IgD-negative memory B cell (primary cell): ENCODE measurements around the gene BID. TPM values are rescaled to one million over a fixed set of nuclear protein-coding genes. Genes with fewer than 3 reads are reported as not detected.

Source experiments
- H3K27ac Mint-ChIP-seq, 3 donors: one replicate each; pipeline ENCODE4 v1.8.0; 2020 to 2022; ENCODE audit warnings: mild to moderate bottlenecking in 3 of 3, mixed read lengths in 3 of 3, moderate library complexity in 1 of 3
- H3K27me3 Mint-ChIP-seq: one replicate; pipeline ENCODE4 v1.8.0; 2021; ENCODE audit warnings: mixed read lengths
- H3K36me3 Mint-ChIP-seq: one replicate; pipeline ENCODE4 v1.8.0; 2020; ENCODE audit warnings: mild to moderate bottlenecking, mixed read lengths
- H3K4me1 Mint-ChIP-seq, 3 donors: one replicate each; pipeline ENCODE4 v1.8.0; 2020 to 2022; ENCODE audit warnings: mixed read lengths in 3 of 3, mild to moderate bottlenecking in 1 of 3
- H3K4me3 Mint-ChIP-seq, 4 donors: one replicate each; pipeline ENCODE4 v1.8.0; 2020 to 2022; ENCODE audit warnings: mild to moderate bottlenecking in 4 of 4, mixed read lengths in 4 of 4, moderate library complexity in 3 of 4
- H3K9me3 Mint-ChIP-seq, 3 donors: one replicate each; pipeline ENCODE4 v1.8.0; 2020 to 2021; ENCODE audit warnings: mixed read lengths in 3 of 3, mild to moderate bottlenecking in 1 of 3
- polyA plus RNA-seq: library from polyadenylated mRNA; unstranded; fragments of 300-500 nt; fragmentation: Illumina TruSeq; gene quantifications from one replicate; pipeline ENCODE4 v1.2.3, GENCODE V29; 2021

The BID gene
- polyA plus RNA-seq, 1 donor from 2014 or later, result 40.9 TPM

DNA sequence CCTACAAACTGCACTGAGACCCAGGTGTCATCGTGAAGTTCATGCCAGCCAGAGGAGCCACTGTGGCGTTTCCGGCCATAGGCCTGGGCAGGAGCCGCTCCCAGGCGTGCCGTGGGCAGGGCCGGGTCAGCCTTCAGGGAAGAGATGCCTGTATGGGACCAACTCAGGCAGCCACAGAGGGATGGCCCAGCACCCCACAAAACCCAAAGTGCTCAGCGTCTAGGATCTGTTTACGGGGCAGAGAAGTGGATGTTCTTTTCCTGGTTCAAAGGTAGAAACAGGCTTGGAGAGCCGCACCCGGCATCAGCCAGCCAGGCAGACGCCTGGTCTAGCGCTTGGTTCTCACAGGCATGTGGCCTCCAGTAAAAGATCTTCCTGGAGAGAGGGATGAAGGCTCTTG lies 8.4 kb upstream of the BID start:
- H3K9me3 Mint-ChIP-seq, result no peaks in the 10 kb centered on the region
- H3K36me3 Mint-ChIP-seq, result peaks cover 1% of the 10 kb centered on the region
- no peak overlapping the region for H3K4me3 Mint-ChIP-seq
- H3K4me1 Mint-ChIP-seq, result peaks cover 22 to 27% (median 25%) of the 10 kb centered on the region in 3 donors
- peak overlapping the region in 2 of 3 donors; percentile 61 to 93 for H3K27ac Mint-ChIP-seq
- H3K27me3 Mint-ChIP-seq, result no peaks in the 10 kb centered on the region

DNA sequence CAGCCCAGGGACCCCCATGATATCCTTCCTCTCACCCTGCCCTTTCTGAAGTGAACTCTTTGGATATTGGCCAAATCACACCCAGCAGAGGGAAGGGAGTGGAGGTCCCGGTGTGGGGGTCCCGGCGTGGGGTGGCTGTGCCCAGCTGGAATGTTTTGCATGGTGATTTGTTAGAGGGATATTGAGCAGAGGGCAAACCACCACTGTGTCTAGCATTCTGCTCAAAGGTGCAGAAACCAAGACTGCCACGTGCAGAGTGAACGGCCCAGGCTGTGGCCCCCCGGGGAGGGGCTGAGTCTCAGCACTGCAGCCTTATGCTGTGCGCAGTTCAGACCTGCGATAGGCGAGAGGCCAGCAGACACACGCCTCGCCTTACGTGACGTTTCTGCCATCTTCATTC lies 7.9 kb upstream of the BID start:
- H3K36me3 Mint-ChIP-seq, result peaks cover 1% of the 10 kb centered on the region
- peaks cover 25 to 29% (median 28%) of the 10 kb centered on the region in 3 donors for H3K4me1 Mint-ChIP-seq
- peak overlapping the region in 1 of 3 donors; percentile 93 for H3K27ac Mint-ChIP-seq
- H3K27me3 Mint-ChIP-seq, result no peaks in the 10 kb centered on the region
- no peaks in the 10 kb centered on the region for H3K9me3 Mint-ChIP-seq
- no peak overlapping the region for H3K4me3 Mint-ChIP-seq

GRCh38 chr22:17781319-17782031 lies 7.2 kb upstream of the BID start:
- peaks cover 1% of the 10 kb centered on the region for H3K36me3 Mint-ChIP-seq
- no peaks in the 10 kb centered on the region for H3K9me3 Mint-ChIP-seq
- peak overlapping the region in 2 of 4 donors; percentile 47 to 83 for H3K4me3 Mint-ChIP-seq
- H3K27me3 Mint-ChIP-seq, result no peaks in the 10 kb centered on the region
- peak overlapping the region; percentile 84 to 93 (median 86) for H3K27ac Mint-ChIP-seq
- H3K4me1 Mint-ChIP-seq, result peaks cover 28 to 32% (median 31%) of the 10 kb centered on the region in 3 donors

GRCh38 chr22:17780741-17781318 lies 6.6 kb upstream of the BID start:
- H3K27ac Mint-ChIP-seq, result peak overlapping the region; percentile 84 to 93 (median 86)
- H3K4me3 Mint-ChIP-seq, result peak overlapping the region in 3 of 4 donors; percentile 17 to 97 (median 69)
- peaks cover 31 to 37% (median 33%) of the 10 kb centered on the region in 3 donors for H3K4me1 Mint-ChIP-seq

GRCh38 chr22:17780116-17780740 lies 6.0 kb upstream of the BID start:
- Mint-ChIP-seq H3K4me1 (peaks cover 31 to 39% (median 37%) of the 10 kb centered on the region in 3 donors), H3K4me3 (peak overlapping the region in 2 of 4 donors; percentile 69 to 97), H3K9me3 (no peaks in the 10 kb centered on the region), H3K27me3 (no peaks in the 10 kb centered on the region), H3K36me3 (peaks cover 1% of the 10 kb centered on the region), H3K27ac (peak overlapping the region in 2 of 3 donors; percentile 93 to 97)

More at GRCh38 chr22:17780741-17781318, 6.6 kb upstream of the BID start:
- Mint-ChIP-seq H3K9me3 (no peaks in the 10 kb centered on the region), H3K36me3 (peaks cover 1% of the 10 kb centered on the region), H3K27me3 (no peaks in the 10 kb centered on the region)

- Mint-ChIP-seq H3K36me3 (peaks cover 1% of the 10 kb centered on the region), H3K27me3 (no peaks in the 10 kb centered on the region), H3K27ac (peak overlapping the region; percentile 76 to 97 (median 97)), H3K4me1 (peaks cover 31 to 42% (median 37%) of the 10 kb centered on the region in 3 donors), H3K9me3 (no peaks in the 10 kb centered on the region), H3K4me3 (peak overlapping the region; percentile 63 to 99 (median 98))
Observed at GRCh38 chr22:17779286-17780115, 5.2 kb upstream of the BID start.

- H3K4me3 Mint-ChIP-seq, result peak overlapping the region; percentile 97 to 99 (median 98)
- peaks cover 1% of the 10 kb centered on the region for H3K36me3 Mint-ChIP-seq
- H3K9me3 Mint-ChIP-seq, result no peaks in the 10 kb centered on the region
- peaks cover 33 to 43% (median 40%) of the 10 kb centered on the region in 3 donors for H3K4me1 Mint-ChIP-seq
- peak overlapping the region; percentile 76 to 97 (median 97) for H3K27ac Mint-ChIP-seq
- no peaks in the 10 kb centered on the region for H3K27me3 Mint-ChIP-seq
Observed at GRCh38 chr22:17778412-17778976, 4.2 kb upstream of the BID start.

- H3K36me3 Mint-ChIP-seq, result peaks cover 1% of the 10 kb centered on the region
- no peaks in the 10 kb centered on the region for H3K9me3 Mint-ChIP-seq
- no peaks in the 10 kb centered on the region for H3K27me3 Mint-ChIP-seq
- peak overlapping the region; percentile 97 to 99 (median 97) for H3K27ac Mint-ChIP-seq
- peaks cover 39 to 50% (median 41%) of the 10 kb centered on the region in 3 donors for H3K4me1 Mint-ChIP-seq
- peak overlapping the region; percentile 97 to 99 (median 98) for H3K4me3 Mint-ChIP-seq
Observed at GRCh38 chr22:17777717-17778044, 3.4 kb upstream of the BID start.

- H3K27ac Mint-ChIP-seq, result peak overlapping the region; percentile 97 to 99 (median 97)
- peak overlapping the region; percentile 97 to 99 (median 98) for H3K4me3 Mint-ChIP-seq
- H3K9me3 Mint-ChIP-seq, result no peaks in the 10 kb centered on the region
- peaks cover 1% of the 10 kb centered on the region for H3K36me3 Mint-ChIP-seq
- no peaks in the 10 kb centered on the region for H3K27me3 Mint-ChIP-seq
- H3K4me1 Mint-ChIP-seq, result peaks cover 41 to 53% (median 42%) of the 10 kb centered on the region in 3 donors
Observed at GRCh38 chr22:17777005-17777716, 2.9 kb upstream of the BID start.

GRCh38 chr22:17775781-17776465 lies 1.7 kb upstream of the BID start:
- Mint-ChIP-seq H3K27ac (peak overlapping the region; percentile 97 to 99 (median 97)), H3K9me3 (no peaks in the 10 kb centered on the region)

DNA sequence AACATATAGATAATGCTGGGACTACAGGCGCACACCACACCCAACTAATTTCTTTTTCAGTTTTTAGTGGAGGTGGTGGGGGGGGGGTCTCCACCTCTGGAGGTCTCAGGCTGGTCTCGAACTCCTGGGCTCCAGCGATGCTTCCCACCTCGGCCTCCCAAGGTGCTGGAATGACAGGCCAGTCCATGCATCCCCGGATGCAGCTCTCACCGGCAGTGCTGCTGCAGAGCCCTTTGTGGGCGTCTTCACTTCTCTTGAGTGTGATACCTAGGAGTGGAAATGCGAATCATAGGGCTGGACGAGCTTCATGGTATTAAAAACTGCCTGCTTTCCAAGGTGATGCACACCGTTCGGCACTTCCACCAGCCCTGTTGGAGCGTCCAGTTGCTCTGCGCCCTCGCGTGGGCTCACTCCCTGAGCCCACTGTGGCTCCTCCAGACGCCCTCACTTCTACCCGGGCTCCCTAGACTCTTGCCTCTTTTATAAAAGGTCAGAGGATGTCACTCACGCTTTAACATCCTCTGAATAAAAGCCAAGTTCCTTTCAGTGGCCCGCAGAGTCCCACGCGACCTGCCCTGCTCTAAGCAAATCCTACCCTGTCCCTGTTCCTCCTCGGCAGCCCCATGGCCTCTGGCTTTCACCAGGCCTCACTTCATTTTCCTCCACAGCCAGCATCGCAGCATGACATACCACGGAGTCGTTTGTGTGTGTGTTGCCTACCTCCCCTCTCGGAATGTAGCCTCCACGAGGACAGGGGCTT lies 837 bp upstream of the BID start:
- H3K9me3 Mint-ChIP-seq, result no peaks in the 10 kb centered on the region
- H3K4me3 Mint-ChIP-seq, result peak overlapping the region; percentile 82 to 99 (median 94)
- no peaks in the 10 kb centered on the region for H3K27me3 Mint-ChIP-seq
- H3K27ac Mint-ChIP-seq, result peak overlapping the region; percentile 96 to 97 (median 97)
- peaks cover 45 to 53% (median 47%) of the 10 kb centered on the region in 3 donors for H3K4me1 Mint-ChIP-seq
- H3K36me3 Mint-ChIP-seq, result peaks cover 1% of the 10 kb centered on the region

More at GRCh38 chr22:17775781-17776465, 1.7 kb upstream of the BID start:
- H3K36me3 Mint-ChIP-seq, result peaks cover 1% of the 10 kb centered on the region
- H3K4me1 Mint-ChIP-seq, result peaks cover 45 to 54% (median 45%) of the 10 kb centered on the region in 3 donors
- no peaks in the 10 kb centered on the region for H3K27me3 Mint-ChIP-seq
- H3K4me3 Mint-ChIP-seq, result peak overlapping the region; percentile 90 to 99 (median 98)

GRCh38 chr22:17773606-17774205 lies 563 bp downstream of the BID start:
- Mint-ChIP-seq H3K9me3 (no peaks in the 10 kb centered on the region), H3K36me3 (no peaks in the 10 kb centered on the region), H3K27me3 (no peaks in the 10 kb centered on the region), H3K27ac (peak overlapping the region; percentile 88 to 98 (median 90)), H3K4me1 (peaks cover 33 to 43% (median 37%) of the 10 kb centered on the region in 3 donors), H3K4me3 (peak overlapping the region; percentile 87 to 97 (median 92))
